NCI-H1694 treated with DMSO at 0.1 percent for 48 hours (cell line): Measurements from ENCODE around the gene MRPL55.

Experiments used
- DNase-seq: peaks from one replicate; lab custom pipeline; 2025; lab: John Stamatoyannopoulos, UW

MRPL55 gene

DNA sequence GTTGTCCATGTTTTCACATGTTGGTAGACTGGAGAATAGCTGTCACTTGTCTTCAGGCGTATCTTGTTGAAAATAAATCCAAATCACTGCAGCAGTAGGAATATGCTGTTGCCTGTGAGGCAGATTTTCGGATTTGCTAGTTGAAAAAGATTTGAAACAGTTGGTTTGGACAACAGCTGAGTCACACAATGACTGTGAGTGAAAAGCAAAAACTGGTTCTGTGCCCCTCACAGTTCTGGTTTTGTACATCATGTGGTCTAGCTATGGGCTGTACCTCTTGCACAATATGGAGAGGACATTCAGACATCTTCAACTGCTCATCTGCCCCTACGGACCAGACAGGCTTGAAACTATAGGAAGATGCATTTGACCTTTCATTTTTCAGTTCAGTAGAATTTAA is 24.8 kb downstream of the MRPL55 start:
- DNase-seq: no peak

DNA sequence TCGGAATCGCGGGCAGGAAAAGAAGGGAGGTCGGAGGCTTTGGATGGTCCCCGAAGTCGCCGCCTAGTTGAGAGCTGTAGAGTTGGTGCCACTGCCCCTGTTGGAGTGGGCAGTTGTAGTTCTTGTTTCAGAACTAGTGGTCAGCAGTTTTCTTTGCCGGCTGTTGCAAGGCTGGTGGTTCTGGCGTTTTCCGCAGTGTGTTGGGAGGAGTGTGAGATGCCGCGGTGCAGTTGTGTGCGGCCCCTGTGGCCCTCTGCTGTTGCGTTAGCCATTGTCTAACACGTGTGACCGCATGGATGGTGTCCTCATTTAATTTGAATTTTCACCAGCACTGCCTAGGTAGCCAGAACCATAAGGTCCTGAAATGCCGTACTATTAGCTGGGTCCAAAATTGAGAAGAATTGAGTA is 25.2 kb downstream of the MRPL55 start:
- no peak for DNase-seq

DNA sequence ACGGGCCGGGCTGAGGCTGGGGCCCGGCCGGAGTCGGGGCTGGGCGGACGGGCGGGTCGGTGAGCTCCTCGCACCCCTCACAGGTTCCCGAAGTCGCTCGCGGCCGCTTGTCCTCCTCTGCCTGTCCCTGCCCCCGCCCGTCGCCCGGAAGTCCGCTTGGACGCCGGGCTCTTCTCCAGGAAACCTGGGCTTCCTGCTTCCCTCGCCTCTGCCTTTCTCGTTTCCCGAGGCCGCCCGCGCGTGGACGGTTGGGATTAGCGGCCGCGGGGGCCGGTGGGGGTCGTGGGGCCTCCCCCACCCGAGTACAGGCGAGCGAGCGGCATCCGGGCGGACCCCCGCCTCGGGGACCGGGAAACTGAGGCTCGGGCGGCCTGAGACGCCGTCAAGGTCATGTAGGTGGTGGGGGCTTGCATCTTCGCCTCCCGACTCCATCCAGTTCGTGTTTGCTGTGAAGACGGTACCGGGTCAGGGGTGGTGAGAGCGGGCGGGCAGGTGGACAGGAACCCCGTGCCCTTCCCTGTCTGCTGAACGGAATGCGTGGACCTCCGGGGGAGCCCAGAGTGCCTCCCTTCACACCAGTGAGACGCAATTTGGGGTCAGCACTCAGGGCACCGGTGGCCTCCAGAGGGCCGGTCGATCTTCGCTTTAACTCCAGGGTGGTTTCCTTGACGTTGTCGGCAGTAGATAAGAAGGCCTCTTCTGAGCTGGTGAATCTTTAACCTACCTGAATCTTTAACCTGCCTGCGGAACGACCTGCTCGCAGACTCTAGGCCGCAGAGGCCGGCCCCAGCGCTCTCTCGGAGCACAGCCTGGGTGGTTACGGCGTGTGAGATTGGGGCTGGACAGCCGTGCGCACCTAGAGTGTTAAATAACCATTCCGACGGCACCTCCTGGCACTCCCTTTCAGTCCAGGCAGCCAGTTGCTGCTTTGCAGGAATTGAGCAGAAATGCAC is 25.9 kb downstream of the MRPL55 start:
- no peak for DNase-seq

DNA sequence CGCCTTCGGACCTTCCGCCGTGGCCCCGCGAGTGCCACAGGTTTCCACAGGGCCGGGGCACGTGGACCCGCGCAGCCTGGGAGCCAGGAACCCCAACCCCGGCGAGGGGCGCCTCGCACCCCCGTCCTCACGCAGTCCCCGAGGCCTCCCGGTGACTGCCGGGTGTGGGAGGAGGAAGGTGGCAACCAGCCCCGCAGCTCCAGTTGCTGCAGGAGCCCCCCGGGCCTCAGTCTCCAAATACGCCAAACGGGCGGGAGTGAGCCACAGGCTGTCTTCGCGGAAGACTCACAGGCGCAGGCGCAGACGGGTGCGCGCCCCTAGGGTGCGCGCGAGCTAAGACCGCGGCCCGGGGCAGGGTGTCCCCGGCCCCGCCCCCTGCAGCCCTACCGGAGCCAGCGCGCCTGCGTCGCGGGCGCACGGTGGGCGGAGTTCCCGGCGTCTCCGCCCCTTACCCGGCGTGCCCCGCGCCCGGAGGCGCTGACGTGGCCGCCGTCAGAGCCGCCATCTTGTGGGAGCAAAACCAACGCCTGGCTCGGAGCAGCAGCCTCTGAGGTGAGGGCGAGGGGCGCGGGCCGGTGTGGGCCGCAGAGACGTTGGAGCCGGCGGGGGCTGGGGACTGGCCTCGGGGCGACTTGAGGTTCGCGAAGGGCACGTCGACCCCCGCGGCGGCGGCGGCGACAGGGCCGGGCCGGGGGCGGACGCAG is 26.7 kb downstream of the MRPL55 start, which contains the start of gene ARF1:
Gene ARF1 (plus strand): TSS at position 495 of the 704 bp plus-strand sequence. CDS start 14,407 bp downstream, outside the sequence.
- DNase-seq: peak; percentile 86

DNA sequence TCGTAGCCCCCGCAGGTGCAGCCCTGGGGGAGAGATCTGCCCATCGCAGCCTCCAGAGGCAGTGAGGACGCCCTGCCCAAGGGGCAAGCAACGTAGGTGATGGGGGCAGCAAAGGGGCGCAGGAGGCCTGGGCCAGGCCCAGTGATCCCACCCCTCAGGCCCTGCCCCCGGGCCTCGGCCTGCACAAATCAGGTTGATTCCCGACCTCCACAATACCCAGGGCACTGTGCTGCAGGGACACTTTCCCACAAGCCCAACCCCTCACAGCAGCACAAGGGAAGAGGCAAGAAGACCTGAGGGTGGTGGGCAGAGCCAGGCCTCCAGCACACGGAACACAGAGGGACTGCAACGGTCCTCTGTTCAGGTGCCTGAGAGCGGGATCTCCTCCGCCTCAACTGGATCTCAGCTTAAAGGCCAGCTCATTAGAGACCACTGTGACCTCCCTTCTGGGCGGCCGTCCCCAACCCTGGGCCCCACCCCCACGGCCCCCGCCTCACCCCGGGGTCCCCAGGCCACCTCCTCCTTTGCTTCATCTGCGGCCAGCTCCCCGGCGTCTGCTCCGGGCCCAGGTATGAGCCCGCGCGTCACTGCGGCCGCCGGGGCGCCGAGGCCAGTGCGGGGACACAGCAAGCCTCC is 27.4 kb downstream of the MRPL55 start:
- no peak for DNase-seq

DNA sequence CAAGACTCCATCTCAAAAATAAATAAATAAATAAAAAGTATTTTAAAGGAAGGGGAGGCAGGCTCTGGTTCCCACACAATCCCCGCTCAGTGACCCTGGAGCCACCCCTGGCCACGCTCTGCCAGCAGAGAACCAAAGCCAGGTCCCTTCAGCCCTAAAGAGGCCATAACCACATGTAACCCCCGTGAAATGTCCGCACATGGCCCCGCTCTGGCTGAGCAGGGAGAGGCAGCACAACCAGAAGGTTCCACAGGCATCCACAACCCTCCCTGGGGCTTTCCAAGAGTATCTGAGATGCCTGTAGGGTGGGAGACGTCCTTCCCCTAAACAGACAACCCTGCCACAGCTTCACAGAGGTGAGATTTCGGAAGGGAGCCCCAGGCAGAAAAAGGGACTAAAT is 28.0 kb downstream of the MRPL55 start:
- no peak for DNase-seq

DNA sequence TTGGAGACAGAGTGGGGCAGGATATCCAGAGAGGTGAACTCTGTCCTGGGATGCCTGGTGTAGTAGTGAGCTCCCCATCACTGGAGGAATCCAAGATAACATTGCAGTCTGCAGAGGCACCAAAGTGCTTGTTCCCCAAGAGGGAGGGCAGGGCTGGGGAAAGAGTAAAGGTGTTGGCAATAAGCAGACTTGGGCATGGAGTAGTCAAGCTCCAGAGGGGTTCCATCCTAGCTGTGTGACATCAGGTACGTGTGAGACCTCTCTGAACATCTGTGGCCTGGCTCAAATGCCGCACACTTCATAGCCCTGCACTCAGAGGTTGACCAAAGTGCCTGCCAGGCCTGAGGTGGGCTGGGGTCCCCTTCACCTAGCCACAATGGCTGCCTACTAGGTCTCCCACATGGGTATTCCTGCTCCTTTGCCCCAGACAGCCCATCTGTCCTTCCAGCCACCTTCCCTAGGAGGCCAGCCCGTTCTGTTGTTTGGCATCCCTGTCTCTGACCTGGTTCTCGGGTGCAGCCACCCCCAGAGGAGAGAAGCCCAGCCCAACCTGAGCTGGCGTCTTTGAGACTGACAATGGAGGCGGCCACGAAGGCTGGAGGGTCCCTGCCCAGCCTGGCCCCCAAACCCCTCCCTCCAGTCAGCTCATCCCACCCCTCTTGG is 29.4 kb downstream of the MRPL55 start:
- no peak for DNase-seq

DNA sequence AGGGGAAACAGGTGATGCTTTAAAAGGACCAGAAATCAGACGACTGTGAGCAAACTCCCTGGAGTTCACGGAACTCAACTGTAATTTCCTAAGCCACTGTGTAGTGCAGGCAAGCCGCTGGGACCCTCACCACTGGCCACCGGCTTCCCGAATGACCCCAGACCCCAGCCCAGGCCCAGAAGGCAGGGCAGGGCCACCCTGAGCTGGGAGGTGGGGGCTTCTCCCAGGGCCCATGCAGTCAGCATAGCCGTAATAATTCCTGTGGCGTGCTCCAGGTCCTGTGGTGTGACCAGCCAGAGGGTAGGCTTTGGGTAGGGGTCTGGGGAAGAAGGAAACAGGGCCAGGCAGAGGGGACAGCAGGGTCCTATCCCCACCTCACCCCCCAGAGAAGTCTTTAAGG is 30.1 kb downstream of the MRPL55 start:
- no peak for DNase-seq

DNA sequence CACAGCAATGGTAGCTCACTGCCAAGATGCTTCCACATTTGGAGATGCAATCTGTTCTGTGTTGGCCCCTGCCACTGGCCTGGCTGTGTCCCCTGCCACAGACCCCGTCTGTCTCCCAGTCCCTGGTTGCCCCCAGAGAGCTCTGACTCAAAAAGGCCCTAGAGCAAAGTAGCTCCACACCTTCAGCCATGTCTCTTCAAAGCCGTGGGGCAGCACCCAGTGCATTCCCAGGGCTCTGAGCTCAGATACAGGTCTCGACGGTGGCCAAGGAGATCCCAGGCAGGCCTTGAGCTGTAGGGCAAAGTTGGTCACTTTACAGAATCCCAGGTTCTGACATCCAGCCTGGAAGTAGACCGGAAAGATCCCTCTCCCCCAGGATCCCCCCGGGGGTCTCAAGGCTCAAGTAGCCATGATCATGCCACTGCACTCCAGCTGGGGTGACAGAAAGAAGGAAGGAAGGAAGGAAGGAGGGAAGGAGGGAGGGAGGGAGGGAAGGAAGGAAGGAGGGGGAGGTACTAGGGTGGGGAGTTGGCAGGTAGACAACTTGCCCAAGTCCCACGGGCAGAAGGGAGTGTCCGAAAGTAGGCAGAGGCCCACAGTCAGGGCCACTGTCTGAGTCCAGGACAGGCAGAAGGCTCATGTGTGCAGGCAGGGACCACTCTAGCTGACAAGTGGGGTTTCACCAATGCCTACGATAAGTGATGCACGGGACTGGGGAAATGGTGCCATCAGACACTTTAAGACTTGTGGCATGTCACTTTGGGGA is 31.4 kb downstream of the MRPL55 start:
- no peak for DNase-seq

DNA sequence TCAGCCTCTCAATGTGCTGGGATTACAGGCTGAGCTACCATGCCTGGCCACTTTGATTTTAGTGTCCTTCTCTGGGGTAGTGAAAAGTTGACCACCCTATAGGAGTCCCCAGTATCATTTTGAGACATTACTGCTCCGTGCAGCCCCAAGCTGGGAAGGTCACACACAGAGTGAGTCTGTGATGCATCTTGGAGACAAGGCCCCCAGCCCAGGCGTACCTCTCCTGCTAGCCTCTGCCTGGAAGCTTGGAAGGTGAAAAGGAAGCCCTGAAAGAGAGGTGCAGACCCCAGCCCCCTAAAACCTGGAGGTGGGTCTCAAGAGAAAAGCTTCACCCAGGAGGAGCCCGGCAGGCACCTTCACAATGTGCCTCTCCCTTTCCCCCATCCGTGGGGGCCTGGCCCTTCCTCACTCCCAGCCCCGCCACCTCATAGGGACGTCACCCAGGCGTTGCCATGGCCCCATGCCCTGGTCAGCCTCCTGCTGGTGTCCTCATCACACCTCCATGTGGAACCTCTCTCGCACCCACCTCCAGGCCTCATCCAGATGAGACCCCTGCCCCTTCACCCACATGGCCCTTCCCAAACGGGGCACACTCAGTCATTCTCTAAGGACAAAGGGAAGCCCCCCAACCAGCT is 32.2 kb downstream of the MRPL55 start:
- DNase-seq: no peak

DNA sequence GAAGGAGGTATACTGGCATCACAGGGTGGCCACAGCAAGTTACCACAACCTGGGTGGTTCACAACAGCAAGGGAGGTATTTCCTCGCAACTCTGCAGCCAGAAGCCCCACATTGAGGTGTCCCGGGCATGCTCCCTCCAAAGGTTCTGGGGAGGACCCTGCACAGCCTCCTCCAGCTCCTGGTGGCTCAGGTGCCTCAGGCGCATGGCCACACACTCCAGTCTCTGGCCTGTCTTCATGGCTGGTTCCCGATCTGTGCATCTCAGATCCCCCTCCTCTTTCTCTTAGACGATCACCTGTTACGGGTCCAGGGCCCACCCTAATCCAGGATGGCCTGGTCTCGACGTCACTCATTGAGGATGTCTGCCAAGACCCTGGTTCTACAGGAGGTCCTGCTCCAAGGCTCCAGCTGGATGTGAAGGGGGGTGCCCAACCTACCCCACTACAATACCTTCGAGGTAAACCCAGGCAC is 33.3 kb downstream of the MRPL55 start:
- DNase-seq: no peak

DNA sequence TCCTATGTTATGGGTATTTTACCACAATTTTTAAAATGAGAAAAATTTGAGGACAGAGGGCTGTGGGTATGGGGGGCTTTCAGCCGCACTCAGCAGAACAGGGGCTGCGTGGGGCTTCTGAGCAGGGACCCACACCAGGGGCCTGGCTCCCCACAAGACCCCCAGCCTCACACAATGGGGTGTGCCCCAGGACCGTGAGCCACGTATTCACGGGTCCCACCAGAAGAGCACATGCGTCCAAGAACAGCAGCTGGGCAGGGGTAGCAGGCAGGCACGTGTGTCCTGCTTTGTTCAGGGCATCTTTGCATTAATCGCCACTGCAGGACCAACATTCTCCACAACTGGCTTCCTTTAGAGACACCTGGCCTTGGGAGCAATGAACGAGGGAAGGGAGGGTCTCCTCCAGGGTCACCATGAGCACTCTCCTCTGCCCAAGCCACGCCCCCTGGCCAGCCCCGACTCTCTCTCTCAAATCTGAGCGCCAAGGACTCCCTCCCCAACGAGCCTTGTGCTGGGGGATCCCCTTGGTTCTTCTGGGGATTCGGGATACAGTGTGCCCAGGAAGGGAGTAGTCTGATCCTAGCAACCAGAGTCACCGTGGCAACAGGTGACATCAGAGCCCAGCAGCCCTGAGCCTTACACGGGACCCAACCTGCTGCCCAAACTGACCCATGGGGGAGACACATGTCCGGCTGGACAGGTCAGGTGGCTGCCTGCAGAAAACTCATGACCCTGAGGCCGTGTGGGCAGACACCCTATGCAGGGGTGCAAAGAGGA is 34.0 kb downstream of the MRPL55 start:
- no peak for DNase-seq

DNA sequence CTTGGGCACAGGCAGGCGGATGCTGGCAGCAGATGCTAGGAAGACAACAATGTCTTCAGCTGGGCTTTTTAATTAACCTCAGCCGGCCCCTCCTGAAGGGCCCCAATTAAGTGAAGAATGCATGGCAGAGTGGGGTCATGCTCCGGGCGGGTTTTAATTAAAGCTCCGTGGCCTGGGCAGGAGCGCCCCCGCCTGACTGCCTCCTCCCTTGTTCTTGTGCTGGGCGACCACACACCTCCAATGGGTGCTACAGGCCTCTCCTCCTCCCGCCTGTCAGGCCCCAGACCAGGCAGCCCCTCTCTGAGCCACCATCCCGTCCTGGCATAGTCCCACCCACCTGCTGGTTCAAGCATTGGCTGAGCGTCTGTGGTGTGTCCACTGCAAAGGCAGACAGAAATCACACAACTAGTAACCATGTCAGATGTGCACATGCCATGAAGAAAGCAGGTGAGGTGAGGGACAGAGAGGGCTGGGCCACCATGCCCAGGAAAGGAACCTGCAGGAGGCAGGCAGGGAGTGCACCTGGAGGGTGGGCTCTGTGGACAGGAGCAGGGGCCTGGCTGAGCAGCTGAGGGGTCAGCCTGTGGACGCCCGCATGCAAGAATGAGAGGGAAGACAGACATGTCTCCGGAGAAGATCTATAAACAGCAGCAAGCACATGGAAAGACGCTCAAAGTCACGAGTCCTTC is 35.1 kb downstream of the MRPL55 start:
- no peak for DNase-seq

DNA sequence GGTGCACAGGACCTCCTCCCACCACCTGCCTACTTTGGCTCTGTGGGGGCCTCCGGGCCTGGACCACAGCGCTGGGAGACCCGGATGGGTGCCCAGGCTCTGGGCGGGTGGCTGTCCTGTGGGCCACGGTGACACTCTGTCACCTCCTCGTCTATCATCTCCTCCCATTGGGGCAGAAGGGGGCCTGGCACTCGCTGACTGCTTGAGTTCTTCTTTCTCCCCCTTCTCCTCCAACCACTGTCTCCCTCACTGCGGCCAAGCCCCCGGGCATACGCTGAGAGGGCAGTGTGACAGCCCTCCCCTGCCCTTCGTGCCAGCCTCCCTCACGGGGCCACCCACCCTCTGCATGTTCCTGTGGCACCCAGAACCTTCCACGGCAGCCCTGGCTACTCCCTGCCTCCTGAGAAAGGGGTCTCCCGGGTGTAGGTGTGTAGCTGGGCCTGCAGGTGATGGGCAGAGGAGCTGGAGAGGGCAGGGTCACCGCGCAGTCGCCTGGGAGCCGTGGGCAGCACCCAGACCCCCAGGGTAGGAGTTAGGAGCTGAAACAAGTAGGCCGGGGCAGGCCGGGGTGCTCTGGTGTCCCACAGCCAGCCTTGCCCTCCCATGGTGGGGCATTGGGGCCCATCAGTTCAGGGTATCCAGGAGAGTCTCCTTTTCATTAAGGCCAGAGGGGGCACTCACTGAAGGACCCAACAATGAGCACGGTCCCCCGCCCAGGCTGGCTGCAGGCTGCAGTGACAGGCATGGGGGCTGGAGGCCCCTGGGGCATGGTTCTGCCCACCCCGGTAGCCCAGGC is 35.8 kb downstream of the MRPL55 start:
- no peak for DNase-seq

DNA sequence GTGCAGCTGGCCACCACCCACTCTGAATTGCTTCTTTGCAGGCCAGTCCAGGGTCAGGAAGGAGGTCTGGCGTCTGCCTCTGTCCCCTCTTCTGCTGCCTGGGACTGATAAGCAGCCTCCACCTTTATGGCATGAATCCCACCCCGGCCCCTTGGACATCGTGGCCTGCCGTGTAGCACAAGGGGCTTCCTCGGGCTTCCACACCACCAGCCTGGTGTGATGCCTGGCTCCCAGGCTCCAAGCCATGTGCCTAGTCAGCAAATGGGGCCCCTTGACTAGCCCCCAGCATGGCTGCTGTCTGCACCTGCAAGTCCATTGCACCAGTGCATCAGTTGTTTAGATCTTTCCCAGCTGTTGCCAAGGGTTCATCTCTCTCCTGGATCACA is 36.4 kb downstream of the MRPL55 start:
- DNase-seq: no peak

DNA sequence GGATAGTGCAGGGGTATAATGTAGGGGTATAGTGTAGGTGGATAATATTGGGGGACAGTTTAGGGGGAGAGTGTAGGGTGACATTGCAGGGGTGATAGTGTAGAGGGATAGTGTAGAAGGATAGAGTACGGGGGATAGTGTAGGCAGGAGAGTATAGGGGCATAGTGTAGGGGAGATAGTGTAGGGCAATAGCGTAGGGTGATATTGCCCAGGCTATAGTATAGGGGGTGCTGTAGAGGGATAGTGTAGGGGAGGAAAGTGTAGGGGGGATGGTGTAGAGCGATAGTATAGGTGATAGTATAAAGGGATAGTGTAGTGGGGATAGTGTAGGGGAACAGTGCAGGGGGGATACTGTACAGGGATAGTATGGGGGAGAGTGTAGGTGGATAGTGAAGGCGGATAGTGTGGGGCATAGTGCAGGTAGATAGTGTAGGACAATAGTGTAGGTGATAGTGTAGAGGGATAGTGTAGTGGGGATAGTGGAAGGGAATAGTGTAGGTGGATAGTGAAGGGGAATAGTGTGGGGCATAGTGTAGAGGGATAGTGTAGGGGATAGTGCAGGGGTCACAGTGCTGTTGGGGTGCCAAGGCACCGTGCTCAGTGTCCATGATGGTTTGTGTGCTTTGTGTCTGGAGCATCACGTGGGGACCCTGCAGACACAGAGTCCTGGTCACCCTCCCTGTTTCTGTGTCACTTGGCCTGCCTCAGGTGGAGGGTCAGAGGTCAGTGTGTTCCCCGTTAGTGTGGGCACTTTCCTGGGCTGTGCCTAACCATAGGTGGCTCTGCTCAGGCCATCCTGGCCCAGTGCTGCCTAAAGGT is 37.1 kb downstream of the MRPL55 start:
- no peak for DNase-seq

DNA sequence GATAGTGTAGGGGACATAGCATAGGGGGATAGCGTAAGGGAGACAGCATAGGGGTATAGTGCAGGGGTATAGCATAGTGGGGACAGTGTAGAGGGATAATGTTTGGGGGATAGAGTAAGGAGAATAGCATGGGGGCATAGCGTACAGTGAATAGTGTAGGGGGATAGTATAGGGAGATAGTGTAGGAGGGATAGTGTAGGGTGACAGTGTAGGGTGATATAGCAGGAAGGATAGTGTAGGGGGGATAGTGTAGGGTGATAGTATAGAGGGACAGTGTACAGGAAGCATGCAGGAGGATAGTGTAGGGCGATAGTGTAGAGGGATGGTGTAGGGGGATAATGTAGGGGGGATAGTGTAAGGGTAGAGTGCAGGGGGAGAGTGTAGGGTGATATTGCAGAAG is 38.2 kb downstream of the MRPL55 start:
- DNase-seq: no peak

DNA sequence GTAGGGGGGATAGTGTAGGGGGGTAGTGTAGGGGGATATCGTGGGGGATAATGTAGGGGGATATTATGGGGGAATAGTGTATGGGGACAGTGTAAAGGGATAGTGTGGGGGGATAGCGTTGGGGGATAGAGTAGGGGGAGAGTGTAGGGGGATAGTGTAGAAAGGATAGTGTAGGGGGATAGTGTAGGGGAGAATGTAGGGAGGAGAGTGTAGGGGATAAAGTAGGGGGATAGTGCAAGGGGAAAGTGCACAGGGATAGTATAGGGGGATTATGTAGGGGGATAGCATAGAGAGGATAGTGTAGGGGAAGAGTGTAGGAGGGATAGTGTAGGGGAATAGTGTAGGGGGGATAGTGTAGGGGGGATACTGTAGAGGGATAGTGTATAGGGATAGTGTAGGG is 38.9 kb downstream of the MRPL55 start:
- no peak for DNase-seq
